ENCODE data around the gene SRSF8.
"Not testable (repeated sequence)": the region's sequence is repeated elsewhere in the genome, so short reads cannot be mapped to it uniquely, and the experiment has no call there.

Gene SRSF8

GRCh38 chr11:95066716-95067038 lies at the start of gene SRSF8:
SRSF8 (plus strand) TSS chr11:95066919; CDS start chr11:95067227, 308 bp downstream.
- DNase-seq = peak in 1 of 2 experiments; percentile 54

- not testable (repeated sequence) for DNase-seq
Observed at GRCh38 chr11:95021468-95021867, 45.3 kb upstream of the SRSF8 start.

GRCh38 chr11:95024958-95025357 lies 41.8 kb upstream of the SRSF8 start, which contains the start of gene KDM4E:
KDM4E (plus strand) TSS chr11:95025258; CDS start chr11:95025558, 300 bp downstream.
- no peak for DNase-seq

GRCh38 chr11:95025594-95025993 lies 41.1 kb upstream of the SRSF8 start:
- not testable (repeated sequence) for DNase-seq

GRCh38 chr11:95028357-95028756 lies 38.4 kb upstream of the SRSF8 start:
- DNase-seq = no peak

- DNase-seq = no peak
Observed at GRCh38 chr11:95033051-95033450, 33.7 kb upstream of the SRSF8 start.

- DNase-seq = no peak
Observed at GRCh38 chr11:95035316-95035715, 31.4 kb upstream of the SRSF8 start.

- DNase-seq = not testable (repeated sequence)
Observed at GRCh38 chr11:95037356-95038035, 29.2 kb upstream of the SRSF8 start.

- DNase-seq = no peak
Observed at GRCh38 chr11:95042239-95042638, 24.5 kb upstream of the SRSF8 start.

GRCh38 chr11:95042906-95043305 lies 23.8 kb upstream of the SRSF8 start:
- no peak for DNase-seq

- DNase-seq = no peak
Observed at GRCh38 chr11:95044010-95044409, 22.7 kb upstream of the SRSF8 start.

- no peak for DNase-seq
Observed at GRCh38 chr11:95045812-95046211, 20.9 kb upstream of the SRSF8 start.

GRCh38 chr11:95049122-95049521 lies 17.6 kb upstream of the SRSF8 start, which contains the start of gene KDM4F:
KDM4F (plus strand) TSS chr11:95049422.
- DNase-seq = not testable (repeated sequence)

GRCh38 chr11:95050595-95051202 lies 16.0 kb upstream of the SRSF8 start:
- DNase-seq = no peak

- no peak for DNase-seq
Observed at GRCh38 chr11:95054356-95054755, 12.4 kb upstream of the SRSF8 start.

- no peak for DNase-seq
Observed at GRCh38 chr11:95055283-95055897, 11.3 kb upstream of the SRSF8 start.

- no peak for DNase-seq
Observed at GRCh38 chr11:95057959-95058358, 8.8 kb upstream of the SRSF8 start.

GRCh38 chr11:95058621-95059020 lies 8.1 kb upstream of the SRSF8 start:
- no peak for DNase-seq

- no peak for DNase-seq
Observed at GRCh38 chr11:95059046-95059445, 7.7 kb upstream of the SRSF8 start.

GRCh38 chr11:95065336-95065735 lies 1.4 kb upstream of the SRSF8 start:
- peak; percentile 0 to 14 for DNase-seq

GRCh38 chr11:95067039-95067840 lies 521 bp downstream of the SRSF8 start:
- peak; percentile 68 to 77 for DNase-seq

GRCh38 chr11:95067841-95068219 lies 1.1 kb downstream of the SRSF8 start:
- peak in 1 of 2 experiments; percentile 30 for DNase-seq

- DNase-seq = peak; percentile 72 to 91
Observed at GRCh38 chr11:95068549-95068948, 1.8 kb downstream of the SRSF8 start.

All from NCI-H524 (cell line).